ENCODE measurements around the gene ATF7.
"Not testable (repeated sequence)": the region's sequence is repeated elsewhere in the genome, so short reads cannot be mapped to it uniquely, and the experiment has no call there.

The ATF7 gene

DNA sequence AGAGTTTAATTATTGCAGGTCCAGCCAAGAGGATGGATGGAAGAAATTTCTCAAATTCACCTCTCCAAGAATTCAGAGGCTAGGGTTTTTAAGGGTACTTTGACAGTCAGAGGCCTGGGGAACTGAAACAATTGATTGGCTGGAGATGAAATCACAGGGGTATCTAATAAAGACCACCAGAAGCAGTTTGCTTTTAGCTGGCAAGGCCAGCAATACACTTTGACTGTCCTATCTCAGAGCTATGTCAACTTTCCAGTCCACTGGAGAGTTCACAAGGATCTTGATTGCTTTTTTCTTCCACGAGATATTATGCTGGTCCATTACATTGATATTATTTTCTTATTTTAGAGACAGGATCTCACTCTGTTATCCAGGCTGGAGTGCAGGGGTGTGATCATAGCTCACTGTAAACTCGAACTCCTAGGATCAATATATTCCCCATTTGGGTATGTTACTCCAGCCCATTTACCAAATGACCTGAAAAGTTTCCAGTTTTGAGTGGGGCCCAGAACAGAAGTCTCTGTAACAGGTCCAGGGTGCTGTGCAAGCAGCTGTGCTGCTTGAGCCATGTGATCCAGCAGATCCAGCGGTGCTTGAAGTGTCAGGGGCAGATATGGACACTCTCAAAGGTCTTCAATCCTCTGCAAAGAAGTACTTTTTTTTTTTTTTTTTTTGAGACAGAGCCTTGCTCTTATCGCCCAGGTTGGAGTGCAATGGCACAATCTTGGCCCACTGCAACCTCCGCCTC is 17.2 kb upstream of the ATF7 start:
- TF ChIP-seq, protein P1, sequence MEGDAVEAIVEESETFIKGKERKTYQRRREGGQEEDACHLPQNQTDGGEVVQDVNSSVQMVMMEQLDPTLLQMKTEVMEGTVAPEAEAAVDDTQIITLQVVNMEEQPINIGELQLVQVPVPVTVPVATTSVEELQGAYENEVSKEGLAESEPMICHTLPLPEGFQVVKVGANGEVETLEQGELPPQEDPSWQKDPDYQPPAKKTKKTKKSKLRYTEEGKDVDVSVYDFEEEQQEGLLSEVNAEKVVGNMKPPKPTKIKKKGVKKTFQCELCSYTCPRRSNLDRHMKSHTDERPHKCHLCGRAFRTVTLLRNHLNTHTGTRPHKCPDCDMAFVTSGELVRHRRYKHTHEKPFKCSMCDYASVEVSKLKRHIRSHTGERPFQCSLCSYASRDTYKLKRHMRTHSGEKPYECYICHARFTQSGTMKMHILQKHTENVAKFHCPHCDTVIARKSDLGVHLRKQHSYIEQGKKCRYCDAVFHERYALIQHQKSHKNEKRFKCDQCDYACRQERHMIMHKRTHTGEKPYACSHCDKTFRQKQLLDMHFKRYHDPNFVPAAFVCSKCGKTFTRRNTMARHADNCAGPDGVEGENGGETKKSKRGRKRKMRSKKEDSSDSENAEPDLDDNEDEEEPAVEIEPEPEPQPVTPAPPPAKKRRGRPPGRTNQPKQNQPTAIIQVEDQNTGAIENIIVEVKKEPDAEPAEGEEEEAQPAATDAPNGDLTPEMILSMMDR (IDR thresholded peaks at IDR 0.05; ENCODE audit: low read depth, low read length) = no peak
- no peaks in the 10 kb centered on the region for H3K9me3 ChIP-seq
- no peaks in the 10 kb centered on the region for H3K36me3 ChIP-seq
- H3K27me3 ChIP-seq = no peaks in the 10 kb centered on the region
- no peak overlapping the region for H3K4me3 ChIP-seq (ENCODE audit: low read depth, low read length)
- DNase-seq = no peak
- no peaks in the 10 kb centered on the region for H3K4me1 ChIP-seq

GRCh38 chr12:53638057-53638456 is 11.9 kb upstream of the ATF7 start:
- Histone ChIP-seq H3K27me3 (no peaks in the 10 kb centered on the region), H3K4me1 (no peaks in the 10 kb centered on the region), H3K4me3 (ENCODE audit: low read depth, low read length) (no peak overlapping the region), H3K9me3 (no peaks in the 10 kb centered on the region; the same call in 1 of the 2 replicates), H3K36me3 (no peaks in the 10 kb centered on the region)
- no peak for DNase-seq
- TF ChIP-seq, protein P1 (IDR thresholded peaks at IDR 0.05; ENCODE audit: low read depth, low read length) = no peak

DNA sequence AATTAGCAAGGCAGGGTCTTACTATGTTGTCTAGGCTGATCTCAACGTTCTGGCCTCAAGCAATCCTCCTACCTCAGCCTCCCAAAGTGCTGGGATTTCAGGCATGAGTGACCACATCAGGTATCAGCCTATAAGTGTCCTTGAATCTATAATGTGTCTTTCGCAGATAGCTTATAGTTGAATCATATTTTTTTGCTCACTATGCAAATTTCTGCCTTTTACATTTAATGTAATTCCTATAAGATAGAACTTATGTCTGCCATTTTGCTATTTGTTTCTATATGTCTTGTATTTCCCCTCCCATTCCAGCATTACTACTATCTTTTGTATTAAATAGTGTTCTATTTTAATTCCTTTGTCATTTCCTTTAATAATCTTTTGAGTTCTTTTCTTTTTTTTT is 10.5 kb upstream of the ATF7 start:
- Histone ChIP-seq H3K36me3 (no peaks in the 10 kb centered on the region), H3K4me3 (ENCODE audit: low read depth, low read length) (no peak overlapping the region), H3K27me3 (no peaks in the 10 kb centered on the region), H3K9me3 (no peaks in the 10 kb centered on the region; the same call in 1 of the 2 replicates), H3K4me1 (no peaks in the 10 kb centered on the region)
- TF ChIP-seq, protein P1 (IDR thresholded peaks at IDR 0.05; ENCODE audit: low read depth, low read length) = no peak
- no peak for DNase-seq

DNA sequence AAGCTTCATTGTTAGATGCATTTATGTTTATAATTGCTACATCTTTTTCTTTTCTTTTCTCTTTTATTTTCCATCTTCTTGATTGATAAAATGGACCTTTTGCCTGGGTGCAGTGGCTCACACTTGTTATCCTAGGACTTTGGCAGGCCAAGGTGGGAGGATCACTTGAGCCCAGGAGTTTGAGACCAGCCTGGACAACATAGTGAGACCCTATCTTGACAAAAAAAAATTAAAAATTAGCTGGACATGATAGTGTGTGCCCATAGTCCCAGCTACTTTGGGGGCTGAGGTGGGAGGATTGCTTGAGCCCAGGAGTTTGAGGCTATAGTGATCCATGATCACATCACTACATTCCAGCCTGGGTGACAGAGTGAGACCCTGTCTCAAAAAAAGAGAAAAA is 9.5 kb upstream of the ATF7 start:
- not testable (repeated sequence) for H3K27me3 ChIP-seq; H3K9me3 ChIP-seq; H3K4me3 ChIP-seq (ENCODE audit: low read depth, low read length); DNase-seq; H3K4me1 ChIP-seq; H3K36me3 ChIP-seq

DNA sequence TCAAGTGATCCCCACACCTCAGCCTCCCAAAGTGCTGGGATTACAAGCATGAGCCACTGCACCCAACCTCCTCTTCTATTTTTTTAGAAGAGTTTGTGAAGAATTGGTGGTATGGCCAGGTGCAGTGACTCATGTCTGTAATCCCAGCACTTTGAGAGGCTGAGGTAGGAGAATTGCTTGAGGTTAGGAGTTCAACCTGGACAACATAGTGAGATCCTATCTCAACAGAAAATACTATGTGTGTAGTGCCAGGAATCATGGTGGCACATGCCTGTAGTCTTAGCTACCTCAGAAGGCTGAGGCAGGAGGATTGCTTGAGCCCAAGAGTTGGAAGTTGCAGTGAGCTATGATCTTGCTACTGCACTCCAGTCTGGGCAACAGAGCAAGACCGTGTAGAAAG is 5.5 kb upstream of the ATF7 start:
- Histone ChIP-seq H3K4me1 (no peaks in the 10 kb centered on the region), H3K9me3 (no peaks in the 10 kb centered on the region; the same call in 1 of the 2 replicates), H3K36me3 (no peaks in the 10 kb centered on the region), H3K27me3 (no peaks in the 10 kb centered on the region), H3K4me3 (ENCODE audit: low read depth, low read length) (no peak overlapping the region)
- no peak for DNase-seq
- TF ChIP-seq, protein P1 (IDR thresholded peaks at IDR 0.05; ENCODE audit: low read depth, low read length) = no peak

DNA sequence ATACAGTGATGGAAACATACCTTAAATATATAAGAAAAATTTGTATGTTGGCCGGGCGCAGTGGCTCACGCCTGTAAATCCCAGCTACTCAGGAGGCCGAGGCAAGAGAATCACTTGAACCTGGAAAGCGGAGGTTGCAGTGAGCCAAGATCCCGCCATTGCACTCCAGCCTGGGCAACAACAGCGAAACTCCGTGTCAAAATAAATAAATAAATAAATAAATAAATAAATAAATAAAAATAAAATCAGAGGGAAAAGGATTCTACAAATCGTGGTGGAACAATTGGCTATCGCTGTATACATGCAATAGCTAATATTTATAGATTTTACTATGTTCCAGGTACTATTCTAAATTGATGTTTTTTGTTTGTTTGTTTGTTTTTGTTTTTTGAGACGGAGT is 1.7 kb upstream of the ATF7 start:
- no peaks in the 10 kb centered on the region for H3K36me3 ChIP-seq
- DNase-seq = no peak
- no peaks in the 10 kb centered on the region for H3K27me3 ChIP-seq
- TF ChIP-seq, protein P1 (IDR thresholded peaks at IDR 0.05; ENCODE audit: low read depth, low read length) = no peak
- H3K4me3 ChIP-seq (ENCODE audit: low read depth, low read length) = no peak overlapping the region
- no peaks in the 10 kb centered on the region for H3K9me3 ChIP-seq
- H3K4me1 ChIP-seq = no peaks in the 10 kb centered on the region
